BJ (cell line): ENCODE measurements around the gene CD52. TPM values are rescaled to one million over a fixed set of nuclear protein-coding genes. Genes with fewer than 3 reads are reported as not detected.

ENCODE experiments used
- CTCF ChIA-PET: fragments of 350-600 bp; formaldehyde crosslinking; extraction: SDS; loops from one replicate; lab custom pipeline; 2021; ENCODE audit warnings: antibody characterized with exemption, inconsistent platforms; lab: Yijun Ruan, JAX
- POLR2A ChIA-PET: fragments of 300-600 bp; sonication (Branson Sonifier 250); formaldehyde crosslinking; extraction: SDS; loops from one replicate; lab custom pipeline; 2021; ENCODE audit warnings: antibody characterized with exemption; lab: Charles Lee
- DNase-seq: peaks from one replicate; pipeline ENCODE4 v3.0.0-alpha.2; 2011; ENCODE audit warnings: low read depth
- H3K27me3 ChIP-seq: 2 replicates; pipeline ENCODE4 v1.6.0; 2011; ENCODE audit warnings: low read length; ENCODE audit not compliant: control insufficient read depth, insufficient read depth
- H3K36me3 ChIP-seq: 2 replicates; pipeline ENCODE4 v1.5.1; 2011; ENCODE audit warnings: low read length; ENCODE audit not compliant: control insufficient read depth, insufficient read depth
- H3K4me3 ChIP-seq: 2 replicates; pipeline ENCODE4 v1.5.1; 2011; ENCODE audit warnings: low read depth, mild to moderate bottlenecking, control low read depth, low read length
- CTCF ChIP-seq: IDR thresholded peaks from 2 replicates; pipeline ENCODE4 v1.5.1; 2011; ENCODE audit warnings: low read depth, mild to moderate bottlenecking, control low read depth, inconsistent platforms, low read length, moderate library complexity; ENCODE audit not compliant: insufficient read depth
- polyA minus RNA-seq: library from RNA; depleted of rRNA, polyadenylated mRNA; stranded (reverse); fragments of >200 nt; gene quantifications from 2 replicates; pipeline ENCODE4 v1.2.3, GENCODE V29; 2011; rRNA and poly(A)+ RNA removed
- polyA plus RNA-seq: library from polyadenylated mRNA; depleted of rRNA; stranded (reverse); fragments of >200 nt; gene quantifications from 2 replicates; pipeline ENCODE4 v1.2.3, GENCODE V29; 2011; rRNA removed

The CD52 gene
- not detected in 2 replicates for polyA plus RNA-seq
- not detected in 2 replicates for polyA minus RNA-seq

GRCh38 chr1:26317612-26318337 lies at the start of gene CD52:
Gene CD52, plus strand, starts transcription at chr1:26317958. Its CDS starts 60 bp downstream, at chr1:26318018.
- Histone ChIP-seq H3K4me3 (no peak within 1 kb of the TSS), H3K27me3 (peaks cover 1% of the 10 kb centered on the region), H3K36me3 (no peaks in the 10 kb centered on the region)
- ChIA-PET POLR2A (no interaction called here), CTCF (interaction anchor here (1.0 to 5.0 kb wide), 4 partner anchors 33 to 172 kb away, joined by 3 to 30 read pairs (median 4); partner anchors contain the start of gene ZNF593)
- TF ChIP-seq CTCF = no peak
- no peak for DNase-seq

- H3K27me3 ChIP-seq = no peaks in the 10 kb centered on the region
- DNase-seq = no peak
- ChIA-PET POLR2A (no interaction called here), CTCF (interaction anchor here (0.9 to 1.5 kb wide), 2 partner anchors 35 to 40 kb away, joined by 3 to 6 read pairs; partner anchors contain the start of gene CEP85)
- peaks cover 1% of the 10 kb centered on the region; the same call in 1 of the 2 replicates for H3K36me3 ChIP-seq
- no peak overlapping the region for H3K4me3 ChIP-seq
- no peak for TF ChIP-seq CTCF
Observed at GRCh38 chr1:26268290-26269197, 49.2 kb upstream of the CD52 start.

GRCh38 chr1:26269198-26269550 lies 48.6 kb upstream of the CD52 start:
- POLR2A ChIA-PET = no interaction called here
- CTCF ChIA-PET = interaction anchor here (1.0 kb wide), 1 partner anchor 35 kb away, joined by 3 read pairs; the partner anchor contains the start of gene CEP85
- Histone ChIP-seq H3K36me3 (peaks cover 1% of the 10 kb centered on the region; the same call in 1 of the 2 replicates), H3K27me3 (no peaks in the 10 kb centered on the region), H3K4me3 (no peak overlapping the region)
- no peak for DNase-seq
- no peak for TF ChIP-seq CTCF

GRCh38 chr1:26274801-26275425 lies 42.8 kb upstream of the CD52 start:
- DNase-seq = no peak
- Histone ChIP-seq H3K4me3 (no peak overlapping the region), H3K36me3 (no peaks in the 10 kb centered on the region), H3K27me3 (no peaks in the 10 kb centered on the region)
- ChIA-PET CTCF (interaction anchor here (0.6 to 6.2 kb wide), 29 partner anchors 9 to 157 kb away, joined by 3 to 67 read pairs (median 5); partner anchors contain the start of genes CD52, CEP85, DHDDS and ZNF593), POLR2A (no interaction called here)
- TF ChIP-seq CTCF = no peak
